ENCODE results near the gene CCDC138. TPM values are rescaled to one million over a fixed set of nuclear protein-coding genes. Genes with fewer than 3 reads are reported as not detected.

Gene CCDC138
- total RNA-seq, 1 donor from 2014 or later = 2.9 TPM

GRCh38 chr2:108823286-108823685 lies 36.7 kb downstream of the CCDC138 start:
- Histone ChIP-seq H3K36me3 (no peaks in the 10 kb centered on the region), H3K9me3 (no peaks in the 10 kb centered on the region), H3K27ac (no peak overlapping the region), H3K27me3 (no peaks in the 10 kb centered on the region), H3K4me1 (no peaks in the 10 kb centered on the region), H3K4me3 (no peak overlapping the region)
- no peak for TF ChIP-seq CTCF (IDR thresholded peaks at IDR 0.05)
- DNase-seq (no peak), ATAC-seq (no peak)
- intact Hi-C loops (cut with DNase I) = no loop called here

GRCh38 chr2:108824316-108825070 lies 37.9 kb downstream of the CCDC138 start:
- H3K4me1 ChIP-seq = no peaks in the 10 kb centered on the region
- no peak overlapping the region for H3K4me3 ChIP-seq
- DNase-seq = no peak
- TF ChIP-seq CTCF (IDR thresholded peaks at IDR 0.05) = no peak
- no peak overlapping the region for H3K27ac ChIP-seq
- H3K27me3 ChIP-seq = no peaks in the 10 kb centered on the region
- H3K9me3 ChIP-seq = no peaks in the 10 kb centered on the region
- ATAC-seq = no peak
- H3K36me3 ChIP-seq = no peaks in the 10 kb centered on the region
- intact Hi-C loops (cut with DNase I) = no loop called here

- Histone ChIP-seq H3K27me3 (no peaks in the 10 kb centered on the region), H3K4me3 (no peak overlapping the region), H3K36me3 (no peaks in the 10 kb centered on the region), H3K9me3 (no peaks in the 10 kb centered on the region), H3K4me1 (no peaks in the 10 kb centered on the region), H3K27ac (no peak overlapping the region)
- intact Hi-C loops (cut with DNase I) = no loop called here
- TF ChIP-seq CTCF (IDR thresholded peaks at IDR 0.05) = no peak
- ATAC-seq (no peak), DNase-seq (no peak)
These were observed 38.7 kb downstream of the CCDC138 start for GRCh38 chr2:108825254-108825653.

GRCh38 chr2:108825736-108826135 lies 39.2 kb downstream of the CCDC138 start:
- no peaks in the 10 kb centered on the region for H3K36me3 ChIP-seq
- ATAC-seq (no peak), DNase-seq (no peak)
- intact Hi-C loops (cut with DNase I) = no loop called here
- no peak for TF ChIP-seq CTCF (IDR thresholded peaks at IDR 0.05)
- no peaks in the 10 kb centered on the region for H3K27me3 ChIP-seq
- no peaks in the 10 kb centered on the region for H3K9me3 ChIP-seq
- H3K27ac ChIP-seq = no peak overlapping the region
- H3K4me1 ChIP-seq = no peaks in the 10 kb centered on the region
- H3K4me3 ChIP-seq = no peak overlapping the region

- Histone ChIP-seq H3K36me3 (no peaks in the 10 kb centered on the region), H3K9me3 (no peaks in the 10 kb centered on the region), H3K27me3 (no peaks in the 10 kb centered on the region), H3K27ac (no peak overlapping the region), H3K4me3 (no peak overlapping the region), H3K4me1 (no peaks in the 10 kb centered on the region)
- no peak for TF ChIP-seq CTCF (IDR thresholded peaks at IDR 0.05)
- ATAC-seq = no peak
- DNase-seq = no peak
- intact Hi-C loops (cut with DNase I) = no loop called here
These were observed 43.2 kb downstream of the CCDC138 start for GRCh38 chr2:108829578-108830310.

All from upper lobe of right lung (tissue), 1 donor.